Breast epithelium (tissue), 4 donors: ENCODE measurements around the gene ONECUT2. TPM values are rescaled to one million over a fixed set of nuclear protein-coding genes. Genes with fewer than 3 reads are reported as not detected.

Experiments
- DNase-seq, 2 donors: peaks; one replicate each; pipeline ENCODE4 v3.0.0-alpha.2; 2019; ENCODE audit warnings: low spot score in 2 of 2
- H3K27ac ChIP-seq, 2 donors: fragments of 200-600 bp; sonication (generic) in 1 of 2; one replicate each; pipeline ENCODE4 v1.5.1; 2016 to 2019; ENCODE audit warnings: mild to moderate bottlenecking in 1 of 2
- H3K27me3 ChIP-seq, 2 donors: fragments of 200-600 bp; sonication (generic) in 1 of 2; one replicate each; pipeline versions ENCODE4 v1.5.1 to v1.6.0; 2017 to 2019; ENCODE audit warnings: control low read depth in 1 of 2, mild to moderate bottlenecking in 1 of 2
- H3K36me3 ChIP-seq: fragments of 200-600 bp; one replicate; pipeline ENCODE4 v1.5.1; 2019
- H3K4me1 ChIP-seq, 2 donors: fragments of 200-600 bp; sonication (generic); one replicate each; pipeline ENCODE4 v1.5.1; 2016 to 2019; ENCODE audit warnings: control low read depth in 1 of 2
- H3K4me3 ChIP-seq, 3 donors: fragments of 200-600 bp; sonication (generic); 1 replicate in 2 of 3; 2 replicates in 1 of 3; pipeline ENCODE4 v1.5.1; 2016 to 2019; ENCODE audit warnings: mild to moderate bottlenecking in 3 of 3, moderate library complexity in 2 of 3
- H3K9me3 ChIP-seq, 2 donors: fragments of 200-600 bp; sonication (generic) in 1 of 2; one replicate each; pipeline ENCODE4 v1.5.1; 2016 to 2019; ENCODE audit warnings: control low read depth in 1 of 2
- POLR2A ChIP-seq: fragments of 450-650 bp; IDR thresholded peaks from one replicate; pipeline ENCODE4 v1.6.1; 2016; ENCODE audit warnings: antibody characterized with exemption, mild to moderate bottlenecking, moderate library complexity
- POLR2AphosphoS5 ChIP-seq, 3 donors: sonication (generic); formaldehyde crosslinking; IDR thresholded peaks; one replicate each; pipeline ENCODE4 v1.6.1; 2017; ENCODE audit warnings: antibody characterized with exemption in 3 of 3
- intact Hi-C: fragments of 100-400 bp; cut with DNase I; formaldehyde crosslinking; loops from one replicate; pipeline ENCODE4 v1.15.1; 2023; ENCODE audit warnings: low total_unique reads
- total RNA-seq, 3 donors: library from RNA; depleted of rRNA; stranded (reverse); fragments of >200 nt; gene quantifications; one replicate each; pipeline ENCODE4 v1.1.0, GENCODE V29; 2016
- TF ChIP-seq, protein P1 (sequence below), 3 donors: fragments of 450-650 bp; IDR thresholded peaks; one replicate each; pipeline ENCODE4 v1.5.1; 2016 to 2017; ENCODE audit warnings: antibody characterized with exemption in 3 of 3, mild to moderate bottlenecking in 3 of 3, moderate library complexity in 3 of 3

The ONECUT2 gene
- total RNA-seq, 3 donors from 2014 or later = under 0.01 TPM; not detected in 2

DNA sequence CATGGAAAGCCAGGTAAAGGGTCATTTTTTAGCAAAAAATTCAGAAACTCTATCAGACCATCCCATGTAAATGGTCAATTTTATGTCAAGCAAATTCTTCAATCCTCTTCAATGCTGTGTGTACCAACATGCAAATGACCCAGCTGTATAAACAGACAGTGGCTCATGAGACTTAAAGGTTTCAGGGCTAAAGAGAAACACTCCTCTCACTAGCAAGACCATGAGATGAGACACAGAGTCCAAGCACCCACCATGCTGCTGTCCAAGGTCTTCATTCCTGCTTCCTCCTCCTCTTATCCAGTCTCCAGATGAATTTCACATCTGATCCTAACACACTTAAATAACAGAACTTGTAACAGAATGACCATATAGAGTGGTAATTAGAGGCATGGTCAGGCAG is 30.8 kb upstream of the ONECUT2 start:
- H3K4me3 ChIP-seq = no peak overlapping the region
- H3K27ac ChIP-seq = no peak overlapping the region
- no peaks in the 10 kb centered on the region for H3K36me3 ChIP-seq
- no peaks in the 10 kb centered on the region for H3K27me3 ChIP-seq
- H3K9me3 ChIP-seq = peaks cover 0 to 4% of the 10 kb centered on the region in 2 donors
- TF ChIP-seq POLR2A = no peak
- no peak for TF ChIP-seq POLR2AphosphoS5 (IDR thresholded peaks at IDR 0.05)
- TF ChIP-seq, protein P1, sequence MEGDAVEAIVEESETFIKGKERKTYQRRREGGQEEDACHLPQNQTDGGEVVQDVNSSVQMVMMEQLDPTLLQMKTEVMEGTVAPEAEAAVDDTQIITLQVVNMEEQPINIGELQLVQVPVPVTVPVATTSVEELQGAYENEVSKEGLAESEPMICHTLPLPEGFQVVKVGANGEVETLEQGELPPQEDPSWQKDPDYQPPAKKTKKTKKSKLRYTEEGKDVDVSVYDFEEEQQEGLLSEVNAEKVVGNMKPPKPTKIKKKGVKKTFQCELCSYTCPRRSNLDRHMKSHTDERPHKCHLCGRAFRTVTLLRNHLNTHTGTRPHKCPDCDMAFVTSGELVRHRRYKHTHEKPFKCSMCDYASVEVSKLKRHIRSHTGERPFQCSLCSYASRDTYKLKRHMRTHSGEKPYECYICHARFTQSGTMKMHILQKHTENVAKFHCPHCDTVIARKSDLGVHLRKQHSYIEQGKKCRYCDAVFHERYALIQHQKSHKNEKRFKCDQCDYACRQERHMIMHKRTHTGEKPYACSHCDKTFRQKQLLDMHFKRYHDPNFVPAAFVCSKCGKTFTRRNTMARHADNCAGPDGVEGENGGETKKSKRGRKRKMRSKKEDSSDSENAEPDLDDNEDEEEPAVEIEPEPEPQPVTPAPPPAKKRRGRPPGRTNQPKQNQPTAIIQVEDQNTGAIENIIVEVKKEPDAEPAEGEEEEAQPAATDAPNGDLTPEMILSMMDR (IDR thresholded peaks at IDR 0.05) = no peak
- no peaks in the 10 kb centered on the region for H3K4me1 ChIP-seq
- intact Hi-C loops = no loop called here
- DNase-seq = no peak

DNA sequence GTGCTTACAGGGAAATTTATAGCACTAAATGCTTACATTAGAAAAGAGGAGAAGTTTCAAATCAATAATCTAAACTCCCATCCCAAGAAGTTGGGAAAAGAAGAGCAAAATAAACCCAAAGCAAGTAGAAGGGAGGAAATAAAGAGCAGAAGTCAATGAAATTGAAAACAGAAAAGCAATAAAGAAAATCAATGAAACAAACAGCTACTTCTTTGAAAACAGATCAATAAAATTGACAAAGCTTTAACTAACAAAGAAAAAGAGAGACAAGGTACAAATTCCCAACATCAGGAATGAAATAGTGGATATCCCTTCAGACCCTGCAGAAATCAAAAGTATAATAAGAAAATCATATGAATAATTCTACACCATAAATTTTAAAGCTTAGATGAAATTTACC is 25.5 kb upstream of the ONECUT2 start:
- Histone ChIP-seq H3K4me3 (no peak overlapping the region), H3K4me1 (no peaks in the 10 kb centered on the region), H3K36me3 (no peaks in the 10 kb centered on the region), H3K27me3 (peaks cover 0 to 4% of the 10 kb centered on the region in 2 donors), H3K9me3 (peaks cover 0 to 4% of the 10 kb centered on the region in 2 donors), H3K27ac (no peak overlapping the region)
- TF ChIP-seq, protein P1 (IDR thresholded peaks at IDR 0.05) = no peak
- TF ChIP-seq POLR2AphosphoS5 (IDR thresholded peaks at IDR 0.05) = no peak
- no peak for TF ChIP-seq POLR2A
- DNase-seq = no peak
- intact Hi-C loops = no loop called here

DNA sequence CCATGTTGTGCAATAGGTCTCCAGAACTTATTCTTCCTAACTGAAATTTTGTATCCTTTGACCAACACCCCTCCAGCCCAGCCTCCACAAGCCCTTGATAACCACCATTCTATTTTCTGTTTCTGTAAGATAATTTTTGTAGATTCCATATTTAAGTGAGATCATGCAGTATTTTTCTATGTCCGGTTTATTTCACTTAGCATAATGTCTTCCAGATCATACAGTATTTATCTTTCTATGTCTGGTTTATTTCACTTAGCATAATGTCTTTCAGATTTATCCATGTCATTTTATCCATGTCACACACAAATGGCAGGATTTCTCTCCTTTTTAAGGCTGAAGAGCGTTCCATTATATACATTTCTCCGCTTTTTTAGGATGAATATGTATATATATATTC is 24.4 kb upstream of the ONECUT2 start:
- DNase-seq = no peak
- Histone ChIP-seq H3K27ac (no peak overlapping the region), H3K36me3 (no peaks in the 10 kb centered on the region), H3K4me1 (no peaks in the 10 kb centered on the region), H3K9me3 (peaks cover 0 to 4% of the 10 kb centered on the region in 2 donors), H3K4me3 (no peak overlapping the region), H3K27me3 (peaks cover 0 to 4% of the 10 kb centered on the region in 2 donors)
- intact Hi-C loops = no loop called here
- TF ChIP-seq, protein P1 (IDR thresholded peaks at IDR 0.05) = no peak
- TF ChIP-seq POLR2AphosphoS5 (IDR thresholded peaks at IDR 0.05) = no peak
- no peak for TF ChIP-seq POLR2A

DNA sequence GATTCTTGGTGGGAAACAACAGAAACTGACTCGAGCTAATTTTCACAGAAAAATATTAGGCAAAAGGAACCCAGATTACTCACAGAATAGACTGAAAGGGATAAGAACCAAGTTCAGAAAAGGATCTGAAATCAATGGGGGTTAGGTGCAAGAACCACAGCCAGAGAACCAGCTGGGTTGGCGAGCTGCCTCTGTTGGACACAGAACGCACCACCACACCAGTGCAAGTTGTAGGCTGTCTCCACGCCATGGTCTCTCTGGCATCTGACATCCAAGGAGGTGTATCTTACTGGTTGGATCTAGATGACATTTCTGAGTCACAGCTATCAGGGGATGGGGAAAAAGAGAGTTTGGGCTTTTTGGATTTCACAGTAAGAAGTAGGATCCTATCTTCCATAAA is 18.6 kb upstream of the ONECUT2 start:
- intact Hi-C loops = no loop called here
- Histone ChIP-seq H3K27me3 (peaks cover 0 to 4% of the 10 kb centered on the region in 2 donors), H3K27ac (no peak overlapping the region), H3K4me3 (no peak overlapping the region), H3K9me3 (peaks cover 0 to 8% of the 10 kb centered on the region in 2 donors), H3K36me3 (no peaks in the 10 kb centered on the region), H3K4me1 (no peaks in the 10 kb centered on the region)
- DNase-seq = no peak
- TF ChIP-seq POLR2A (no peak), POLR2AphosphoS5 (IDR thresholded peaks at IDR 0.05) (no peak)
- TF ChIP-seq, protein P1 (IDR thresholded peaks at IDR 0.05) = no peak

DNA sequence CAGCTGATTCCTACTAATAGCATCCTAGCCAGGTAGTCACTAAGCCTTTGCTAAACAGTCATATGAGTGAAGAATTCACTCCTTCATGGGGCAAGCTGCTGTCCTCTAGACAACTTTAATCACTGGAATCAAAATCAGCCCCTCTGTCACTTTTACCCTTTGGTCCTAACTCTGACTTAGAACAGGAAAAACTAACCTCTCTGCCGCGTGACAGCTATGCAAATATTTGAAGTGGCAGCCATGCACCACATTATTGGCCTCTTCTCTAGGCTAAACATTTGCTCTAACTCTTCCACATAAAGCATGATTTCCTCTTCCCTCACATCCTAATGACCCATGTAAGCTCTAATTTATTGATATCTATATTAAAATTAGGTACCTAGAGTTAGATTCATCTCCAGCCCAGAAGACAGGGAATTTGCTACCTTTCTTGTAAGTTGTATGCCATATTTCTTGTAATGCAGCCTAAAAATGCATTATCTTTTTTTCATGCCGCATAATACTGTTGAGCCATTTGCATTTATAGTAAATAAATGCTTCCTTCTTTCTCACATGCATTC is 12.8 kb upstream of the ONECUT2 start:
- no peaks in the 10 kb centered on the region for H3K4me1 ChIP-seq
- intact Hi-C loops = no loop called here
- peaks cover 0 to 39% of the 10 kb centered on the region in 2 donors for H3K27me3 ChIP-seq
- TF ChIP-seq POLR2A (no peak), POLR2AphosphoS5 (IDR thresholded peaks at IDR 0.05) (no peak)
- TF ChIP-seq, protein P1 (IDR thresholded peaks at IDR 0.05) = no peak
- H3K9me3 ChIP-seq = peaks cover 0 to 8% of the 10 kb centered on the region in 2 donors
- no peak overlapping the region for H3K4me3 ChIP-seq
- no peaks in the 10 kb centered on the region for H3K36me3 ChIP-seq
- no peak for DNase-seq
- no peak overlapping the region for H3K27ac ChIP-seq
